ENCODE measurements around the gene UBE2E3.
"Not testable (repeated sequence)": the region's sequence is repeated elsewhere in the genome, so short reads cannot be mapped to it uniquely, and the experiment has no call there.

The UBE2E3 gene

DNA sequence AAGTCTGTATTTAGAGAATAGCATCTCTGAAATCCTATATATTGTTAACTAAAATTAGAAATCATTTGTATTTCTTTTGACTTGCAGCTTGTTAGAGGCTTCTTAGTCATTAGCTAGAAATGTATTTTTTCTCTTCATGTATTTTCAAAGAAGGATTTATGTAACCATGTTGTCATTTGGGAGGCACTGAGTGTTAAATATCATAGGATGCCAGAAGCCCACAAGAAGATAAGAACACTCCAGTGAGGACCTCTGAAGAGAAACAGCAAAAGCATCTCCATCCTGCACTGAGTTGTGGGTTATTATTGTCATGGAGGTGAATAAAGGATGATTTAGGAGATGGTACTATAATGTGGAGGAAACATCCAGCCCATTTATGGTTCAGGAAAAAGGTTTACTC, 93.5 kb downstream of the UBE2E3 start:
- no peak for DNase-seq (ENCODE audit: low read depth)

DNA sequence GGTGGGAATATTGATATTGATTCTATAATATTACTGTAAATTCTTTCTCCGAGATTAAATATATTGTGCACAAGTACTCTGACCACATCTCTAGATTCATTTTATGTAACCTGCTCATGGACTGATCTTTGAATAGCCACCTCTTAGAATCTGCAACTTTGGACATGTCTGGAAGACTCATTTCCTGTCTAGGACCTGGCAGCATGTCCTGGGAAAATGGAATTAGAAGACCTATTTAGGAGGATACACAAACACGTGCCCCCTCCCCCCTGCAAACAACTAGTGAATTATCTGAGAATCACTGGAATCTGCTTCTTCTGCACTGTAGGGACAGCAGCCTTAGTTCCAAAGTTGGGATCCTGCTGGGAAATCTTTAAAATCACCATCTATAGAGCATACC, 94.1 kb downstream of the UBE2E3 start:
- no peak for DNase-seq (ENCODE audit: low read depth)

DNA sequence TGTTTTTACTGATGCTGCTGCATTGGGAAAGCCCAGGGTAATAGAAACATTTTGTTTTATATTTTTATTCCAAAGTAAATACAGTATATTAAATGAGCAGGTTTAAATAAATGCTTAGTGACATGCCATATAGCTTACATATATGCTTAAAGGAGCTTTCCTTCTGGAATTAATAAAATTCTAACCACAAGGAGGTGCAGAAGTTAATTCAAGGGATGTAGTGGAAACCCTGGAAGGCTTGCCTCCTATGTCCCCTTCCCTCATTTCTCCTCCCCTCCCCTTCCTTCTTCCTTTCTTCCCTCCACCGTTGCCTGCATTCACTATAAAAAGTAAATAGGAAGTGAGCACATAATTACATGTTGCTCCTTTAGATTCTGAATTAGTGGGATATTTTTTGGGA, 96.3 kb downstream of the UBE2E3 start:
- DNase-seq (ENCODE audit: low read depth): no peak

DNA sequence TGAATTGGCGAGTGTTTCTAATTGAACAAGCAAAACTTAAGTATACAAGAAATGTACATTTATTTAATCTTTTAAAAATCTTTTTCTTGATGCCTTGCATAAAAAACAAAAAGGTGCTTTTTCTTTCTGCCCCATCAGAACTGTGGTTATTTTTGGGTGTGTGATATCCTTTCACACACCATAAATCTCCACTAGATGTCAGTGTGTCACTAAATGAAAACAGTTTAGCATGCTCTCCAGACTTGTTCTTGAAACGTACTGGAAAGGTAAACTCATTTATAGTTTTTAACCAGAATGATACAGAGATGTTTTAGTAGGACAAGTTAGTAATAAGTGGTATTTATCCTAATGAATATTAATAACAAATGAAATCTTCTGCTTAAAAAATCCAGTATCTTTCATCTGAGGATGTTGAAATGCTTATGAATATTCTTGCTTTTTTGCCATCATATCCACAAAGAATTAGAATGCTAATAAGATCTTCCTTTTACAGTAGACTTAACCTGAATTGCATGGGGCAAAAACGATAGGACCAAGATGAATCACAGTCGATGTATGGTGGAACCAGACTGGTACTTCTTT, 96.8 kb downstream of the UBE2E3 start:
- peak; percentile 35 for DNase-seq (ENCODE audit: low read depth)

DNA sequence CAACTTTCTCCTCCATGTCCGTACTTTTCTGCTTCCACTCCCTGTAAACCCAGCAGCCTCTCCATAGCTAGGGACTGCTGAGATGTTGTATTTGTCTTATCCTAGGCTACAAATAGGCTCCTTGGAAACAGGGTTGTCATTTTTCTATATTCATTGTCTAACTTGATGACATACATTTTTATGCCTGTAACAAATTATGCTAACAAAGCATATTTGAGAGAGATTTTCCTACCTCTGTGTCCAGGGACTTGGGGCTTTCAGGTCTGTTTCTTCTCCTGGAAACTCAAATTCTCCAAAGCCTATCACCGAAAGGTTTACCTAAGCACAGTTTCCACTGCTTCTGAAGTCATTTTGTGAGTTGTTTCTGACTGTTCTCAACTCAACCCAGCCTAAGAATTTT, 102.7 kb downstream of the UBE2E3 start:
- no peak for DNase-seq (ENCODE audit: low read depth)

DNA sequence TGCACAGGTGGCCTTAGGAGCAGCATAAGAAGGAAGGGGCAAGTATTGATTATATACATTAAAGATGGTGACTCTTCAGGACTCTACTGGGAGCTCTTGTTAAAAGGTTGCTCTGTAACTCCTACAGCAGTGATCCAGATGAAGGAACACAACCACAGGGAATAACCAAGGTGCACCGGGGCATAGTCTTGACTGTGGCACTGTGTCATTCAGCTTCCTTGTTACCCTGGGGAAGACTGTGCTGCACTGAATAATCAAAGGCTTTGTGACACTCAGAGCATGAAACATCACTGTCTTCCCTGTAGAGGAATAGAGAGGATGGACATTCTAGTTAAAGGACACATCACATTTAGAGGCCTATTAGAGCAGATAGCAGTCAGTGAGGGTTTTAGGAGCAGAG, 105.3 kb downstream of the UBE2E3 start:
- DNase-seq (ENCODE audit: low read depth): no peak

DNA sequence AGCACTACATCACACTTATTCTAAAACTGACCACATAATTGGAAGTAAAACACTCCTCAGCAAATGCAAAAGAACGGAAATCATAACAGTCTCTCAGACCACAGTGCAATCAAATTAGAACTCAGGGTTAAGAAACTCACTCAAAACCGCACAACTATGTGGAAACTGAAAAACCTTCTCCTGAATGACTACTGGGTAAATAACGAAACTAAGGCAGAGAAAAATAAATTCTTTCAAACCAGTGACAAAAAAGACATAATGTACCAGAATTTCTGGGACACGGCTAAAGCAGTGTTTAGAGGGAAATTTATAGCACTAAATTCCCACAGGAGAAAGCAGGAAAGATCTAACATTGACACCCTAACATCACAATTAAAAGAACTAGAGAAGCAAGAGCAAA, 111.5 kb downstream of the UBE2E3 start:
- DNase-seq (ENCODE audit: low read depth): not testable (repeated sequence)

DNA sequence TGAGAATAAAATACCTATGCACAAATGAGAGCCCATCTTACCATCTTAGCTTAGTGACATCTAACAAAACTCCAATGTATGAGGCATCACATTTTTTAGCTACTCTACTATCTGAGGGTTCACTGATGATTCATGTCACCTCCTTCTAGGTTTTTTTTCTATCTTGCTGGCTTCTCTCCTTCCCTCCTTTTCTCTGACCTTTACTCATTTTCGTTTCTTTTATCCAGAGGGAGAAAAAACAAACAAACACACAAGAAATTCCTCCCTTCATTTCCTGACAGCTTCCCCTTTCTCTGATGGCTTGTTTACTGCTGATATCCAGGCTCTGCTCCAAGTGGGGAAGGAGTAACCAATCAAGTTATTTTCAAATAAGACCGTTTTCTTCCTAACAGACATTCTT, 115.1 kb downstream of the UBE2E3 start:
- no peak for DNase-seq (ENCODE audit: low read depth)

DNA sequence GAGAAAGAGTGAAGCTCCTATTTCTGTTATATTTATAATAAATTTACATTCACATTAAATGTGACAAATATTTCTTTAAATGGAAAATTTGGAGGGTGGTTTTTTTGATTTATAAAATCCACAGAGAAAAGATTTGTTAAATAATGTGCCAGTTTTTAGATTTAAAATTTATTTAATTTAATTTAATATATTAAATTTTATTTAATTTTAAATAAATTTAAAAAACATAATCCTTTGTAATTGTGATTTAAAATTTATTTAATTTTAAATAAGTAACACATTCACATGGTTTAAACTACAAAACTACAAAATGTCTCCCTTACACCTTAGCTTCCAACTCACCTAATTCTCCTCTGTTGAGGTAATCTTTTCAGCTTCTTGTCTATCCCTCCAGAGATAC, 123.3 kb downstream of the UBE2E3 start:
- no peak for DNase-seq (ENCODE audit: low read depth)

DNA sequence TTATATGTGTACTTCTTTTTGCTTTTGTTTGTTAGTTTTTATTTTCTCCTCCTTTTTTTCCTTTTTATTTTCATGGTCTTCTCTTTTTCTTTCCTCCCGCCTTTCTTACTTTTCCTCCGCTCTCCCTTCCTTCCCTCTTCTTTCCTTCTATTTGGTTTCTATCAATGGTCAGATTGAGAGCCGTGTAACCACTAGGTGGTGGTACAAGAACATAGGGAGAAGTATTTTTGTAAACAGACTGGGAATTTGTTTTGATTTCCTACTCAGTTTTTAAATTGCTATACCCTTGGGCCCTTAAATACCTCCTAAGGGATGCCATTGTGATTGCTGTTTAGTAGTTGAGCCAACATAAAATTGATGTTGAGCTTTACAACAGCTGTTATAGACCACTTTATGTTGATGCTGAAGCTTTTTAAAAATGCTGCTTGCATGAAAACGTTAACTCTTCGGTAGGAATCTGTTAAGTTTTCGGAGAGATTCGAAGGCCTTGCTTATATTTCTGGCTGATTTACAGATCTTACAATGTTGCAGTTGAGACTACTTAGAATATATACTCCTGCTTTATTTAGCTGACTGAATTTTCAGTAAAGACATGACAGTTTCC, 124.2 kb downstream of the UBE2E3 start:
- peak; percentile 59 for DNase-seq (ENCODE audit: low read depth)

DNA sequence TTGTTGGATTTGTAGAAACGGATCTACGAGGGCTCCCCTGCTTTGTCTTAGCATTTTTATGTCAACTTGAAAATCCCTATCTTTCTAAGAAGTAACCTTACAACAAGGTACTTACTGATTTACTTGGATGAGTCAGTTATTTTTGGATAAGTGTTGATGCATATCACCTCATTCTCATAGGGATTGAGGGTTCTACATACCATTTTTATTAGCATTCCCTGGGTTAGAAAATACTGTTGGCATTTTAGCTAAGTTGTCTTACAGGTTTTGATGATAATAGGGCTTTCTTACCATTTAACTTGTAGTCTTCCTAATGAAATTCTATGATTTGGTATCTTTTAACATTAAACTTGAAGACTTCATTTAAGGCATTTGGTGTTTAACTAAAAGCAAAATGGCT, 125.2 kb downstream of the UBE2E3 start:
- no peak for DNase-seq (ENCODE audit: low read depth)

DNA sequence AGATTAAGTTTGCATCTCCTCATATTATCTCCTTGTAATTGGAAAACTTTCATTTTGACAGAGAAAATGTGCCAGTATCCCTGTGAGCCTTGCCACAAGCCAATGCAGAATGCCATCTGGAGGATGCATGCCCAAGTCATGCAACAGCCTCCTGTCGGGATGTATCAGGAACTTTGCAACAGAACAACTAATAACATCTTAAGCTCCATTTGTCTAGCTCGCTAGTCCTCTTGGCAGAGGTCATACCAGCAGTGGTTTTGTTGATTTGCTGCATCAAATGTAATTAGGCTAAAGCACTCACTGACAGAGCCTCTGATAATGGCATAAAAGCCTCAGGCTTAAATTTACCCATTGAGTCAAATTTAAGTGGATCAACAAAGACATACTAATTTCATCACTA, 125.8 kb downstream of the UBE2E3 start:
- DNase-seq (ENCODE audit: low read depth): no peak

DNA sequence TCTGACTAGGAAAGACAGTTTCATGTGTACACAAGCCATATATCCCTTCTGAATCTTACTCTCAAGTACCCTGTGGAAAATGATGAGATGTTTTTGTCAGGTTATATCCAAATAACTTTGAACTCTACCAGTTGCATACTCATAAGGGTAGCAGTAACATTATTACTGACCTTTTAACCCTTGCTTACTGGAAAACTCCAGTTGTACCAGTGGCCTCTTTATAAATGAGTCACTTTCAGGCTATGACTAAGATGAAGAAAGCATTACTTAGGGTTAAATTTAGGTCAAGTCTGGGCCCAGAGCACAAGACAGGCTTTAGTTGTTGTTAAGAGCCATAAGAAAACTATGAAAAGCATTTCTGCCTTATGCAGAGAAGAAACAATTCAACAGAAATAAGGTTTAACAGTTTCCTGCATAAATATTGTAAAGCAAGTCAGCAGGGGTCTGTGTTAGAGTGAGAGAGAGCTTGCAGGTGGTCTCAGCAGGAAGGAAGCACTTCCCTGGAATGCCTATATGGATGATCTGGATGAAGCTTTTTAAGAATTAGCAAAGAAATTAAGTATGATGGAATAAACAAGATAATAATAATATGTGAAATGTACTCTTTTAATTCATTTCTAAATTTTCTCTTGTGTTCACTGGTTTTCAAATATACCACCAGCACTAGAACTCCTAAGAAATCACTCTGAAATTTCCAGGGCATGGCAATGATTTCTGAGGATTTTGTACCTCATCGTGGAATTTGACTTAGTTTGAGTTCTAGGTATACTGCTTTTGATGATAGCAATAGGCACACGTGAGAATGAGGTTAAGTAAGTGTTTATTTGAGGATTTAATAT, 126.6 kb downstream of the UBE2E3 start:
- peak; percentile 72 for DNase-seq (ENCODE audit: low read depth)

DNA sequence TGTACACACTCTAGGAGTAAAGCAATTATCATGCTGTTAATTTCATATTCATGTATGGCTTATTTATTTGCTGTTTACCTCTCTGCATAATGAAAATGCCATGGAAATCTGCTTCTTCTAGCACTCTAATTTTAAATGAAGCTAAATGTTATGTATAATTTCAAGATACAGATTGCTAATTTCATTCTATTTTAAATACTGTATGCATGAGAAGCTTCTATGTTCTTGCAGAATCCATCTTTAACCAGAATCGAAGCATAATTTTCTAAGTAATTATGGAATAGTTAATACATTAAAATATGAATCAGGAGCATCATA, 127.2 kb downstream of the UBE2E3 start:
- DNase-seq (ENCODE audit: low read depth): no peak

DNA sequence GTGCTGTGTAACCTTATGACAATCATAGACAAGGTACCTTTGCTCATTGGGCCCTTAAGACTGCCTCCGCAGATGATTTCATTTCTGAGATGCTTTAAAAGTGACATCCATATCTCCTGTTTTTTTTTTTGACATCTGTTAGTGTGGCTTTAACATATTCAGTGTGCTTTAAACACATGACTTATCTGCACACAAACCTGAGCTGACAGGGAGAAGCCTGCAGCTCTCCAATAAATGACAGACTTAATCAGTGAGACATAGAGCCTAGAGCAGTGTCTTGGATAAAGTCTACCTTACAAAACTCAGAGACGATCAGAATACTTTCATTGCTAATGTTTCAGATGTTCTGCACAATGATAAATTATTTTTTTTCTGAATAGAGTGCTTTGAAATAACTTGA, 130.7 kb downstream of the UBE2E3 start:
- no peak for DNase-seq (ENCODE audit: low read depth)

DNA sequence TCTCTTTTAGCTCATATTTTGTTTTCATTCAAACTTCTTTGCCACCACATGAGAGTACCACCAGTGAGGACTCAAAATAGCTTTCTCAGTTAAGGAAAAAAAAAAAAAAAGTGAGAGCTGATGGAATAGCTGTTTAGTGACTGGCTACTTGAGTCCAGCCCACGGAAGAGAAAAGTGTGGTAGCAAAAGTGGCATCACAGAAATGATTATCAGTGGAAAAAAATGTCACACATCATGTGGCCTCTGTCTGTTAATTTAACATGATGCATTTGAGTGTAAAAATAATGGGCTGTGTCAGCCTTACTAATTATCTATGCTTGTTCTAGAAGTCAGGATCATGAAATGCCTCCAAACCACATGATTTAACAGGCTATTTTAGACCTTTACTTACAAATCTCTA, 132.5 kb downstream of the UBE2E3 start:
- no peak for DNase-seq (ENCODE audit: low read depth)
